WTC11 (cell line): Measurements from ENCODE around the gene SELENOK. TPM values are rescaled to one million over a fixed set of nuclear protein-coding genes. Genes with fewer than 3 reads are reported as not detected.

Experiments used
- ATAC-seq: fragments of 200-7000 bp; cut with Tn5 transposase; 2 replicates; pipeline ENCODE4 v1.10.0; 2021; ENCODE audit warnings: mild to moderate bottlenecking, moderate library complexity
- CTCF ChIA-PET: fragments of 300-600 bp; sonication (Branson Sonifier 250); formaldehyde crosslinking; loops from one replicate; lab custom pipeline; 2021; ENCODE audit warnings: antibody characterized with exemption; lab: Charles Lee
- POLR2A ChIA-PET: fragments of 350-600 bp; sonication (Branson Sonifier 250); formaldehyde crosslinking; loops from one replicate; lab custom pipeline; 2021; ENCODE audit warnings: antibody characterized with exemption; lab: Charles Lee
- DNase-seq: peaks from one replicate; pipeline ENCODE4 v3.0.0; 2021; ENCODE audit warnings: low spot score
- H3K27ac Mint-ChIP-seq: 2 replicates; pipeline ENCODE4 v1.8.0; 2021; ENCODE audit warnings: mixed read lengths
- H3K27me3 Mint-ChIP-seq: 2 replicates; pipeline ENCODE4 v1.8.0; 2021; ENCODE audit warnings: low read depth, mild to moderate bottlenecking, moderate library complexity, mixed read lengths
- H3K36me3 Mint-ChIP-seq: 2 replicates; pipeline ENCODE4 v1.8.0; 2021; ENCODE audit warnings: mixed read lengths
- H3K4me1 Mint-ChIP-seq: 2 replicates; pipeline ENCODE4 v1.8.0; 2022; ENCODE audit warnings: mixed read lengths
- H3K4me3 Mint-ChIP-seq: 2 replicates; pipeline ENCODE4 v1.8.0; 2021; ENCODE audit warnings: mild to moderate bottlenecking, moderate library complexity, mixed read lengths
- H3K9me3 Mint-ChIP-seq: 2 replicates; pipeline ENCODE4 v1.8.0; 2021; ENCODE audit warnings: mixed read lengths
- FOXP1 ChIP-seq: sonication (generic); formaldehyde crosslinking; IDR thresholded peaks from 2 replicates; pipeline ENCODE4 v1.8.0; 2022; ENCODE audit warnings: missing genetic modification reagents, mild to moderate bottlenecking, moderate library complexity, borderline replicate concordance
- GABPB1 ChIP-seq: sonication (generic); formaldehyde crosslinking; IDR thresholded peaks from 2 replicates; pipeline ENCODE4 v1.8.1; 2023; ENCODE audit warnings: mild to moderate bottlenecking, missing genetic modification reagents
- KAT7 ChIP-seq: sonication (generic); formaldehyde crosslinking; IDR thresholded peaks from 2 replicates; pipeline ENCODE4 v1.8.1; 2023; ENCODE audit warnings: missing genetic modification reagents, mild to moderate bottlenecking, borderline replicate concordance
- MXD4 ChIP-seq: fragments of 250-450 bp; sonication (Bioruptor Pico); IDR thresholded peaks from 2 replicates; pipeline ENCODE4 v1.8.0; 2021; ENCODE audit warnings: mild to moderate bottlenecking, moderate library complexity, borderline replicate concordance
- NR2C2 ChIP-seq: sonication (generic); formaldehyde crosslinking; IDR thresholded peaks from 2 replicates; pipeline ENCODE4 v1.8.0; 2022; ENCODE audit warnings: mild to moderate bottlenecking, missing genetic modification reagents
- NR3C1 ChIP-seq: sonication (generic); formaldehyde crosslinking; conservative IDR thresholded peaks from 2 replicates; pipeline ENCODE4 v1.8.1; 2023; ENCODE audit warnings: low read depth, mild to moderate bottlenecking, missing genetic modification reagents
- SMAD4 ChIP-seq: sonication (generic); formaldehyde crosslinking; IDR thresholded peaks from 2 replicates; pipeline ENCODE4 v1.8.0; 2022; ENCODE audit warnings: mild to moderate bottlenecking, missing genetic modification reagents
- SOX15 ChIP-seq: fragments of 250-450 bp; sonication (Bioruptor Pico); IDR thresholded peaks from 2 replicates; pipeline ENCODE4 v1.9.0; 2021; ENCODE audit warnings: mild to moderate bottlenecking
- SP1 ChIP-seq: sonication (generic); formaldehyde crosslinking; conservative IDR thresholded peaks from 2 replicates; pipeline ENCODE4 v1.8.1; 2022; ENCODE audit warnings: missing genetic modification reagents
- ZBTB21 ChIP-seq: sonication (generic); formaldehyde crosslinking; IDR thresholded peaks from 2 replicates; pipeline ENCODE4 v1.8.1; 2023; ENCODE audit warnings: mild to moderate bottlenecking, missing genetic modification reagents, borderline replicate concordance
- ZNF121 ChIP-seq: sonication (generic); formaldehyde crosslinking; IDR thresholded peaks from 2 replicates; pipeline ENCODE4 v1.8.0; 2023; ENCODE audit warnings: missing genetic modification reagents
- ZNF138 ChIP-seq: sonication (generic); formaldehyde crosslinking; conservative IDR thresholded peaks from 2 replicates; pipeline ENCODE4 v1.8.1; 2022; ENCODE audit warnings: mild to moderate bottlenecking, moderate library complexity, missing genetic modification reagents
- ZNF423 ChIP-seq: fragments of 250-450 bp; sonication (Bioruptor Pico); IDR thresholded peaks from 2 replicates; pipeline ENCODE4 v2.1.2; 2022; ENCODE audit warnings: mild to moderate bottlenecking, moderate library complexity
- total RNA-seq: library from RNA; stranded (reverse); gene quantifications from 3 replicates; pipeline ENCODE4 v1.2.3, GENCODE V29; 2021
- TF ChIP-seq, protein P1 (sequence below): fragments of 250-450 bp; sonication (Bioruptor Pico); IDR thresholded peaks from 2 replicates; pipeline ENCODE4 v2.1.2; 2022; ENCODE audit warnings: mild to moderate bottlenecking, moderate library complexity
- TF ChIP-seq, protein P2 (sequence below): sonication (generic); formaldehyde crosslinking; IDR thresholded peaks from 2 replicates; pipeline ENCODE4 v1.8.0; 2023; ENCODE audit warnings: missing genetic modification reagents, mild to moderate bottlenecking, borderline replicate concordance
- TF ChIP-seq, protein P3 (sequence below): sonication (generic); formaldehyde crosslinking; IDR thresholded peaks from 2 replicates; pipeline ENCODE4 v1.8.0; 2022; ENCODE audit warnings: mild to moderate bottlenecking, missing genetic modification reagents
- TF ChIP-seq, protein P4 (sequence below): sonication (generic); formaldehyde crosslinking; IDR thresholded peaks from 2 replicates; pipeline ENCODE4 v1.8.0; 2022; ENCODE audit warnings: mild to moderate bottlenecking, missing genetic modification reagents
- TF ChIP-seq, protein P5 (sequence below): sonication (generic); formaldehyde crosslinking; IDR thresholded peaks from 2 replicates; pipeline ENCODE4 v1.8.1; 2023; ENCODE audit warnings: mild to moderate bottlenecking, moderate library complexity, missing genetic modification reagents

The SELENOK gene
- total RNA-seq, 1 experiment from 2014 or later = 38.7 TPM

DNA sequence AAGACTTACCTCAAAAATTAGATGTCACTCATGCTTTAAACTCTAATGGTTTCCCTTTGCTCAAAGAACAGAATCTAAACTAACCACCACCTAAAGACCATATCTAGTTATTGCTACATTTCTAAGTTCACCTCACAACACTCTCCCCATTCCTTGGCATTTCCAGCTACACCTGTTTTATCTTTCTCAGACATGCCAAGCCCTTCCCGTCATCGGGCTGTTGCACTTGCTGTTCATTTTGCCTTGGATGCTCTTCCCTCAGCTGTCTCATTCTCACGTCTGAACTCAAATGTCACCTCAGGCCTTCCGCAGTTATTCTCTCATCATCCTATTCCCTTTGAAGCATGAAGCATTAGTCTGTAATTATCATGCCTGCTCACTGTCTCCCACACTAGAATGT, 8.7 kb downstream of the SELENOK start (continued):
- TF ChIP-seq, protein P1, sequence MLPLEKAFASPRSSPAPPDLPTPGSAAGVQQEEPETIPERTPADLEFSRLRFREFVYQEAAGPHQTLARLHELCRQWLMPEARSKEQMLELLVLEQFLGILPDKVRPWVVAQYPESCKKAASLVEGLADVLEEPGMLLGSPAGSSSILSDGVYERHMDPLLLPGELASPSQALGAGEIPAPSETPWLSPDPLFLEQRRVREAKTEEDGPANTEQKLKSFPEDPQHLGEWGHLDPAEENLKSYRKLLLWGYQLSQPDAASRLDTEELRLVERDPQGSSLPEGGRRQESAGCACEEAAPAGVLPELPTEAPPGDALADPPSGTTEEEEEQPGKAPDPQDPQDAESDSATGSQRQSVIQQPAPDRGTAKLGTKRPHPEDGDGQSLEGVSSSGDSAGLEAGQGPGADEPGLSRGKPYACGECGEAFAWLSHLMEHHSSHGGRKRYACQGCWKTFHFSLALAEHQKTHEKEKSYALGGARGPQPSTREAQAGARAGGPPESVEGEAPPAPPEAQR (CRISPR knock-in tag) = no peak
- TF ChIP-seq MXD4 (CRISPR knock-in tag) (no peak), ZNF121 (CRISPR knock-in tag) (no peak), SOX15 (CRISPR knock-in tag) (no peak)
- TF ChIP-seq, all 79 proteins: peak for 0

DNA sequence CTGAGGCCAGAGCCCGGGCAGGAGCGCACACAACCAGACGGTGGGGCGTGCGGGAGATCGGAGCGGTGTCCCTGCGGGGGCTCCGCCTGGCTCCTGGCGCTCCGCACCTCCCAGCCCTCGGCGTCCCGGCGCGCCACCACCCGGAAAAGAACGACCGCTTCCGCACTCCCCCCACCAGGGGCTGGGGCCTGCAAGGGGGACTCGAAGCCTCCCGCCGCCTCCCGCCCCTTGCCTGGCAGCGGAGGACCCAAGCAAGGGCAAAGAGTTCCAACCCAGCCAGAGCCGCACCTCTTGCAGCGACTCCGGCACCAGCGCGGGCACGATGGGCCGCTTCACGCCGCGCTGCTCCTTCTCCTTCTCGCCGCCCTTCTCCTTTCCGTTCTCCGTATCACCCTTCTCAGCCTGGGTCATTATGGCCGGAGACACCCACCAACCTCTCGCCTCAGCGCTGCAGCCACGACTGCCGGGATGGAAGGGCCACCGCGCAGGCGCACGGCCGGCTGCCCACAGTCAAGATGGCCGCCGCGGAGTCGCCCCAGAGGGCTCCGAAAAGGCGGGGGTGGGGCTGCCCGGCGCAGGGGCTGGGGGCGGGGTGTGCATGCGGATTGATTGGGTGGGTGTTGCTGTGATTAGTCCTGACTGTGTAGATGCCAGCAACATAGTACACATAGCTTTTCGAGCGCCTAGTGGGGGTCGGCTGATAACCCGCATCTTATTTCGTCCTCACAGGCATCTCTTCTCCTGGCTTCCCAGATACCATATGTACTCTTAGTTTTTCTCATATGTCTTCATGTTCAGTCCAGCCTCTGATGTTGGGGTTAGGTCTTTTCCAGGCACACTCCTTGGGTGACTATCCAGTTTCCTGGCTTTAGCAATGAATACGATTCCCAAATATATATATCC, 9.7 kb downstream of the SELENOK start, which contains the start of gene ACTR8:
TSS of gene ACTR8 (minus strand) at position 462 of the 903 bp plus-strand sequence. CDS start at position 411, 51 bp downstream.
- H3K36me3 Mint-ChIP-seq = peaks cover 46% of the 10 kb centered on the region
- peak within 1 kb of the TSS; percentile 99 for H3K4me3 Mint-ChIP-seq
- H3K27me3 Mint-ChIP-seq = no peaks in the 10 kb centered on the region
- CTCF ChIA-PET = interaction anchor here (1.2 kb wide), 1 partner anchor 9 kb away, joined by 3 read pairs; no protein-coding TSS in a partner anchor
- DNase-seq (peak; percentile 90), ATAC-seq (peak; percentile 94)
- POLR2A ChIA-PET = interaction anchor here (1.7 kb wide), 1 partner anchor 10 kb away, joined by 6 read pairs; the partner anchor contains the start of gene SELENOK
- H3K4me1 Mint-ChIP-seq = peaks cover 13% of the 10 kb centered on the region
- TF ChIP-seq ZNF138 (CRISPR knock-in tag) (no peak), SP1 (peak; percentile 76), NR2C2 (CRISPR knock-in tag) (no peak), GABPB1 (CRISPR knock-in tag) (peak; percentile 58; the same call in 1 of the 2 replicates), SMAD4 (CRISPR knock-in tag) (no peak), ZBTB21 (CRISPR knock-in tag) (no peak), ZNF423 (CRISPR knock-in tag) (peak; percentile 91), NR3C1 (CRISPR knock-in tag) (no peak), KAT7 (CRISPR knock-in tag) (0 out of 2 replicates have a peak, but pooled peaks have one; percentile 66), FOXP1 (CRISPR knock-in tag) (peak; percentile 40; the same call in 1 of the 2 replicates)
- TF ChIP-seq, protein P2, sequence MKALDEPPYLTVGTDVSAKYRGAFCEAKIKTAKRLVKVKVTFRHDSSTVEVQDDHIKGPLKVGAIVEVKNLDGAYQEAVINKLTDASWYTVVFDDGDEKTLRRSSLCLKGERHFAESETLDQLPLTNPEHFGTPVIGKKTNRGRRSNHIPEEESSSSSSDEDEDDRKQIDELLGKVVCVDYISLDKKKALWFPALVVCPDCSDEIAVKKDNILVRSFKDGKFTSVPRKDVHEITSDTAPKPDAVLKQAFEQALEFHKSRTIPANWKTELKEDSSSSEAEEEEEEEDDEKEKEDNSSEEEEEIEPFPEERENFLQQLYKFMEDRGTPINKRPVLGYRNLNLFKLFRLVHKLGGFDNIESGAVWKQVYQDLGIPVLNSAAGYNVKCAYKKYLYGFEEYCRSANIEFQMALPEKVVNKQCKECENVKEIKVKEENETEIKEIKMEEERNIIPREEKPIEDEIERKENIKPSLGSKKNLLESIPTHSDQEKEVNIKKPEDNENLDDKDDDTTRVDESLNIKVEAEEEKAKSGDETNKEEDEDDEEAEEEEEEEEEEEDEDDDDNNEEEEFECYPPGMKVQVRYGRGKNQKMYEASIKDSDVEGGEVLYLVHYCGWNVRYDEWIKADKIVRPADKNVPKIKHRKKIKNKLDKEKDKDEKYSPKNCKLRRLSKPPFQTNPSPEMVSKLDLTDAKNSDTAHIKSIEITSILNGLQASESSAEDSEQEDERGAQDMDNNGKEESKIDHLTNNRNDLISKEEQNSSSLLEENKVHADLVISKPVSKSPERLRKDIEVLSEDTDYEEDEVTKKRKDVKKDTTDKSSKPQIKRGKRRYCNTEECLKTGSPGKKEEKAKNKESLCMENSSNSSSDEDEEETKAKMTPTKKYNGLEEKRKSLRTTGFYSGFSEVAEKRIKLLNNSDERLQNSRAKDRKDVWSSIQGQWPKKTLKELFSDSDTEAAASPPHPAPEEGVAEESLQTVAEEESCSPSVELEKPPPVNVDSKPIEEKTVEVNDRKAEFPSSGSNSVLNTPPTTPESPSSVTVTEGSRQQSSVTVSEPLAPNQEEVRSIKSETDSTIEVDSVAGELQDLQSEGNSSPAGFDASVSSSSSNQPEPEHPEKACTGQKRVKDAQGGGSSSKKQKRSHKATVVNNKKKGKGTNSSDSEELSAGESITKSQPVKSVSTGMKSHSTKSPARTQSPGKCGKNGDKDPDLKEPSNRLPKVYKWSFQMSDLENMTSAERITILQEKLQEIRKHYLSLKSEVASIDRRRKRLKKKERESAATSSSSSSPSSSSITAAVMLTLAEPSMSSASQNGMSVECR = peak; percentile 79; the same call in 1 of the 2 replicates
- TF ChIP-seq, protein P3, sequence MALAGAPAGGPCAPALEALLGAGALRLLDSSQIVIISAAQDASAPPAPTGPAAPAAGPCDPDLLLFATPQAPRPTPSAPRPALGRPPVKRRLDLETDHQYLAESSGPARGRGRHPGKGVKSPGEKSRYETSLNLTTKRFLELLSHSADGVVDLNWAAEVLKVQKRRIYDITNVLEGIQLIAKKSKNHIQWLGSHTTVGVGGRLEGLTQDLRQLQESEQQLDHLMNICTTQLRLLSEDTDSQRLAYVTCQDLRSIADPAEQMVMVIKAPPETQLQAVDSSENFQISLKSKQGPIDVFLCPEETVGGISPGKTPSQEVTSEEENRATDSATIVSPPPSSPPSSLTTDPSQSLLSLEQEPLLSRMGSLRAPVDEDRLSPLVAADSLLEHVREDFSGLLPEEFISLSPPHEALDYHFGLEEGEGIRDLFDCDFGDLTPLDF = 0 out of 2 replicates have a peak, but pooled peaks have one; percentile 67
- TF ChIP-seq, protein P4, sequence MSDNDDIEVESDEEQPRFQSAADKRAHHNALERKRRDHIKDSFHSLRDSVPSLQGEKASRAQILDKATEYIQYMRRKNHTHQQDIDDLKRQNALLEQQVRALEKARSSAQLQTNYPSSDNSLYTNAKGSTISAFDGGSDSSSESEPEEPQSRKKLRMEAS (CRISPR knock-in tag) = peak; percentile 35; the same call in 1 of the 2 replicates
- TF ChIP-seq, protein P5, sequence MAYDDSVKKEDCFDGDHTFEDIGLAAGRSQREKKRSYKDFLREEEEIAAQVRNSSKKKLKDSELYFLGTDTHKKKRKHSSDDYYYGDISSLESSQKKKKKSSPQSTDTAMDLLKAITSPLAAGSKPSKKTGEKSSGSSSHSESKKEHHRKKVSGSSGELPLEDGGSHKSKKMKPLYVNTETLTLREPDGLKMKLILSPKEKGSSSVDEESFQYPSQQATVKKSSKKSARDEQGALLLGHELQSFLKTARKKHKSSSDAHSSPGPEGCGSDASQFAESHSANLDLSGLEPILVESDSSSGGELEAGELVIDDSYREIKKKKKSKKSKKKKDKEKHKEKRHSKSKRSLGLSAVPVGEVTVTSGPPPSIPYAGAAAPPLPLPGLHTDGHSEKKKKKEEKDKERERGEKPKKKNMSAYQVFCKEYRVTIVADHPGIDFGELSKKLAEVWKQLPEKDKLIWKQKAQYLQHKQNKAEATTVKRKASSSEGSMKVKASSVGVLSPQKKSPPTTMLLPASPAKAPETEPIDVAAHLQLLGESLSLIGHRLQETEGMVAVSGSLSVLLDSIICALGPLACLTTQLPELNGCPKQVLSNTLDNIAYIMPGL = peak; percentile 81
- peak within 1 kb of the TSS; percentile 99 for H3K27ac Mint-ChIP-seq
- no peaks in the 10 kb centered on the region for H3K9me3 Mint-ChIP-seq
